H1 (cell line): Measurements from ENCODE around the gene NUTM1. TPM values are rescaled to one million over a fixed set of nuclear protein-coding genes. Genes with fewer than 3 reads are reported as not detected.

Experiments used
- CTCF ChIA-PET: fragments of 300-600 bp; sonication (Branson Sonifier 250); formaldehyde crosslinking; loops from one replicate; lab custom pipeline; 2021; ENCODE audit not compliant: partially characterized antibody; lab: Charles Lee
- POLR2A ChIA-PET: fragments of 300-600 bp; sonication (Branson Sonifier 250); formaldehyde crosslinking; loops from one replicate; lab custom pipeline; 2021; ENCODE audit warnings: inconsistent platforms; ENCODE audit not compliant: partially characterized antibody; lab: Charles Lee
- DNase-seq, 2 experiments: peaks; one replicate each; pipeline versions ENCODE4 v3.0.0 to v3.0.0-alpha.2; 2010 to 2022; ENCODE audit warnings: low spot score in 2 of 2, low read depth in 1 of 2, mixed read lengths in 1 of 2
- FAIRE-seq: peaks from 2 replicates; lab custom pipeline; 2011; peaks lifted over from hg19 to GRCh38; lab: Jason Lieb, UNC
- H2AFZ ChIP-seq: 2 replicates; pipeline ENCODE4 v1.8.1; 2012; ENCODE audit warnings: low read length, inconsistent platforms
- H2AK5ac ChIP-seq: 2 replicates; pipeline ENCODE4 v1.6.1; 2013; ENCODE audit warnings: low read depth, low read length
- H2BK120ac ChIP-seq: replicated peaks from 2 replicates; pipeline ENCODE3; 2013; ENCODE audit warnings: low read depth, low read length, inconsistent platforms
- H2BK12ac ChIP-seq: 2 replicates; pipeline ENCODE4 v1.6.1; 2013; ENCODE audit warnings: low read depth, low read length
- H2BK15ac ChIP-seq: 2 replicates; pipeline ENCODE4 v1.6.1; 2013; ENCODE audit warnings: low read length
- H2BK20ac ChIP-seq: 2 replicates; pipeline ENCODE4 v1.6.1; 2013; ENCODE audit warnings: low read length
- H2BK5ac ChIP-seq: 2 replicates; pipeline ENCODE4 v1.6.1; 2013; ENCODE audit warnings: low read depth, low read length
- H3K14ac ChIP-seq: 2 replicates; pipeline ENCODE4 v1.6.1; 2013; ENCODE audit warnings: inconsistent platforms; ENCODE audit not compliant: insufficient read length
- H3K18ac ChIP-seq: 2 replicates; pipeline ENCODE4 v1.6.1; 2013; ENCODE audit warnings: low read length; ENCODE audit errors: extremely low read depth
- H3K23ac ChIP-seq: 2 replicates; pipeline ENCODE4 v1.6.1; 2013; ENCODE audit warnings: inconsistent platforms; ENCODE audit not compliant: insufficient read length
- H3K23me2 ChIP-seq: 2 replicates; pipeline ENCODE4 v1.6.1; 2013; ENCODE audit warnings: low read depth, low read length
- H3K27ac ChIP-seq: 2 replicates; pipeline ENCODE4 v1.6.1; 2011; ENCODE audit warnings: low read depth, low read length, inconsistent platforms
- H3K27me3 ChIP-seq, 4 experiments: replicated peaks in 1 of 4; 1 replicate in 1 of 4; 2 replicates in 3 of 4; pipeline versions ENCODE4 v1.6.1 to v1.8.1; 2011 to 2013; ENCODE audit warnings: low read length in 3 of 4, mild to moderate bottlenecking in 3 of 4, inconsistent platforms in 2 of 4, mixed read lengths in 2 of 4, moderate library complexity in 1 of 4; ENCODE audit not compliant: control insufficient read depth in 3 of 4, insufficient read depth in 3 of 4; ENCODE audit errors: extremely low read depth in 1 of 4
- H3K36me3 ChIP-seq, 4 experiments: 2 replicates each; pipeline versions ENCODE4 v1.6.1 to v1.8.1; 2011 to 2013; ENCODE audit warnings: mild to moderate bottlenecking in 4 of 4, low read length in 3 of 4, moderate library complexity in 2 of 4, control low read depth in 1 of 4, inconsistent platforms in 1 of 4; ENCODE audit not compliant: insufficient read depth in 4 of 4, control insufficient read depth in 2 of 4
- H3K4ac ChIP-seq: replicated peaks from 2 replicates; pipeline ENCODE3; 2013; ENCODE audit warnings: low read length, low read depth, mixed read lengths, inconsistent platforms; ENCODE audit not compliant: insufficient read length
- H3K4me1 ChIP-seq, 4 experiments: replicated peaks in 1 of 4; 1 replicate in 1 of 4; 2 replicates in 3 of 4; pipeline versions ENCODE4 v1.6.1 to v1.8.1; 2011 to 2013; ENCODE audit warnings: low read length in 3 of 4, inconsistent platforms in 2 of 4, mixed read lengths in 1 of 4; ENCODE audit not compliant: insufficient read depth in 4 of 4, control insufficient read depth in 3 of 4
- H3K4me2 ChIP-seq, 2 experiments: 2 replicates each; pipeline versions ENCODE4 v1.6.1 to v1.8.1; 2011 to 2013; ENCODE audit warnings: low read depth in 2 of 2, low read length in 2 of 2, control low read depth in 1 of 2, inconsistent platforms in 1 of 2, mild to moderate bottlenecking in 1 of 2; ENCODE audit not compliant: insufficient read depth in 1 of 2
- H3K4me3 ChIP-seq, 4 experiments: fragments of 200-600, 300-600 bp in 1 of 4; sonication (generic), shearing (Covaris generic), sonication (Bioruptor Twin) in 1 of 4; 2 replicates each; pipeline versions ENCODE4 v1.5.1 to v1.8.1; 2011 to 2016; ENCODE audit warnings: low read length in 4 of 4, low read depth in 3 of 4, control low read depth in 2 of 4, inconsistent platforms in 2 of 4, mild to moderate bottlenecking in 2 of 4, mixed read lengths in 1 of 4, moderate library complexity in 1 of 4; ENCODE audit not compliant: insufficient read depth in 2 of 4; ENCODE audit errors: extremely low read depth in 1 of 4
- H3K56ac ChIP-seq: replicated peaks from 2 replicates; pipeline ENCODE3; 2013; ENCODE audit warnings: low read depth, mild to moderate bottlenecking, mixed read lengths, low read length, inconsistent platforms; ENCODE audit not compliant: insufficient read length
- H3K79me1 ChIP-seq: 2 replicates; pipeline ENCODE4 v1.6.1; 2013; ENCODE audit warnings: low read depth, low read length, control low read depth
- H3K79me2 ChIP-seq, 2 experiments: 2 replicates each; pipeline versions ENCODE4 v1.6.1 to v1.8.1; 2012 to 2013; ENCODE audit warnings: low read length in 2 of 2, mild to moderate bottlenecking in 2 of 2, inconsistent platforms in 1 of 2; ENCODE audit not compliant: insufficient read depth in 2 of 2, control insufficient read depth in 1 of 2
- H3K9ac ChIP-seq, 4 experiments: replicated peaks in 1 of 4; 1 replicate in 1 of 4; 2 replicates in 3 of 4; pipeline versions ENCODE4 v1.6.1 to v1.8.1; 2011 to 2013; ENCODE audit warnings: low read depth in 3 of 4, low read length in 3 of 4, control low read depth in 2 of 4, mild to moderate bottlenecking in 2 of 4, moderate library complexity in 2 of 4, inconsistent platforms in 1 of 4; ENCODE audit errors: extremely low read depth in 1 of 4
- H3K9me3 ChIP-seq, 2 experiments: 2 replicates each; pipeline versions ENCODE4 v1.6.1 to v1.8.1; 2012 to 2013; ENCODE audit warnings: mild to moderate bottlenecking in 2 of 2, moderate library complexity in 2 of 2, control low read depth in 1 of 2, inconsistent platforms in 1 of 2, low read depth in 1 of 2, low read length in 1 of 2, mixed read lengths in 1 of 2; ENCODE audit not compliant: insufficient read depth in 2 of 2
- H4K20me1 ChIP-seq, 2 experiments: replicated peaks in 1 of 2; 2 replicates each; pipeline versions ENCODE3 to v1.8.1; 2011 to 2013; ENCODE audit warnings: inconsistent platforms in 2 of 2, low read length in 2 of 2, mild to moderate bottlenecking in 1 of 2; ENCODE audit not compliant: insufficient read depth in 2 of 2, control insufficient read depth in 1 of 2
- H4K5ac ChIP-seq: 2 replicates; pipeline ENCODE4 v1.6.1; 2013; ENCODE audit warnings: low read length, low read depth, mixed read lengths, inconsistent platforms; ENCODE audit not compliant: insufficient read length
- H4K8ac ChIP-seq: 2 replicates; pipeline ENCODE4 v1.8.0; 2013; ENCODE audit warnings: mild to moderate bottlenecking, moderate library complexity, low read length, inconsistent platforms; ENCODE audit not compliant: insufficient read depth; ENCODE audit errors: extremely low read depth
- H4K91ac ChIP-seq: replicated peaks from 2 replicates; pipeline ENCODE3; 2013; ENCODE audit warnings: low read length, mixed read lengths, inconsistent platforms; ENCODE audit not compliant: insufficient read length
- ASH2L ChIP-seq: fragments of 200-600, 300-600 bp; sonication (generic); IDR thresholded peaks from one replicate; pipeline ENCODE4 v1.7.1; 2017; ENCODE audit warnings: low read length
- CHD1 ChIP-seq: IDR thresholded peaks from 2 replicates; pipeline ENCODE4 v1.6.1; 2012; ENCODE audit warnings: low read depth, low read length, improper control_type of control experiment
- EGR1 ChIP-seq: IDR thresholded peaks from 2 replicates; pipeline ENCODE4 v1.6.1; 2011; ENCODE audit warnings: low read depth, low read length, borderline replicate concordance
- RAD21 ChIP-seq, 2 experiments: IDR thresholded peaks in 1 of 2; conservative IDR thresholded peaks in 1 of 2; 2 replicates each; pipeline ENCODE4 v1.6.1; 2011; ENCODE audit warnings: low read depth in 2 of 2, low read length in 2 of 2, improper control_type of control experiment in 1 of 2, inconsistent platforms in 1 of 2, mild to moderate bottlenecking in 1 of 2, moderate library complexity in 1 of 2
- SAP30 ChIP-seq: fragments of 300-600 bp; sonication (generic); IDR thresholded peaks from 2 replicates; pipeline ENCODE4 v1.7.1; 2012; ENCODE audit warnings: low read length, moderate library complexity, mild to moderate bottlenecking, inconsistent platforms; ENCODE audit not compliant: insufficient read depth, insufficient replicate concordance
- SP2 ChIP-seq: IDR thresholded peaks from 2 replicates; pipeline ENCODE4 v1.6.1; 2012; ENCODE audit warnings: mild to moderate bottlenecking, low read length, inconsistent platforms
- TBP ChIP-seq: IDR thresholded peaks from 2 replicates; pipeline ENCODE4 v1.6.1; 2011; ENCODE audit warnings: low read depth, low read length, improper control_type of control experiment
- WGBS, 2 experiments: shearing (Covaris generic) in 1 of 2; methylation state at CpG; one replicate each; pipeline versions ENCODE4 v1.1.6 to v1.1.7; 2013 to 2015; ENCODE audit warnings: low lambda C conversion rate in 2 of 2, mixed read lengths in 2 of 2, inconsistent platforms in 1 of 2, low coverage in 1 of 2, missing lambda C conversion rate in 1 of 2; ENCODE audit not compliant: insufficient replicate concordance in 2 of 2, insufficient coverage in 1 of 2, insufficient read length in 1 of 2; ENCODE audit errors: extremely low coverage in 1 of 2, missing lambda C conversion rate in 1 of 2; 5-methylcytosine and 5-hydroxymethylcytosine counted together
- polyA plus RNA-seq, 7 experiments: library from polyadenylated mRNA; depleted of rRNA in 3 of 7; stranded (reverse) in 5 of 7; unstranded in 2 of 7; fragments of >200 nt in 5 of 7; fragments of 200-250 nt in 2 of 7; gene quantifications; 1 replicate in 5 of 7; 2 replicates in 1 of 7; 4 replicates in 1 of 7; pipeline versions ENCODE4 v1.2.1 to v1.2.3, GENCODE V29; 2011 to 2013; ENCODE audit warnings: missing spikeins in 2 of 7, mixed read lengths in 2 of 7
- total RNA-seq: library from RNA; stranded (reverse); fragmentation: NEBNext Ultra II Directional; extraction: Animal tissue kit (Norgen Biotek cat#: 25700); gene quantifications from 2 replicates; pipeline ENCODE4 v1.2.1, GENCODE V29; 2021
- TF ChIP-seq, protein P1 (sequence below), 3 experiments: IDR thresholded peaks; 1 replicate in 2 of 3; 2 replicates in 1 of 3; pipeline versions ENCODE4 v1.5.1 to v1.6.1; 2011; ENCODE audit warnings: low read length in 3 of 3, mild to moderate bottlenecking in 3 of 3, inconsistent platforms in 2 of 3, low read depth in 1 of 3, moderate library complexity in 1 of 3; ENCODE audit not compliant: insufficient read depth in 1 of 3; ENCODE audit errors: control extremely low read depth in 1 of 3
- TF ChIP-seq, protein P2 (sequence below): IDR thresholded peaks from 2 replicates; pipeline ENCODE4 v1.6.1; 2012; ENCODE audit warnings: inconsistent platforms

NUTM1 gene
- total and polyA plus RNA-seq, 2 of the 8 experiments (the other 6 are each of a cell fraction or from before 2014, with no cell fraction given), result 0.39 to 0.60 TPM

DNA sequence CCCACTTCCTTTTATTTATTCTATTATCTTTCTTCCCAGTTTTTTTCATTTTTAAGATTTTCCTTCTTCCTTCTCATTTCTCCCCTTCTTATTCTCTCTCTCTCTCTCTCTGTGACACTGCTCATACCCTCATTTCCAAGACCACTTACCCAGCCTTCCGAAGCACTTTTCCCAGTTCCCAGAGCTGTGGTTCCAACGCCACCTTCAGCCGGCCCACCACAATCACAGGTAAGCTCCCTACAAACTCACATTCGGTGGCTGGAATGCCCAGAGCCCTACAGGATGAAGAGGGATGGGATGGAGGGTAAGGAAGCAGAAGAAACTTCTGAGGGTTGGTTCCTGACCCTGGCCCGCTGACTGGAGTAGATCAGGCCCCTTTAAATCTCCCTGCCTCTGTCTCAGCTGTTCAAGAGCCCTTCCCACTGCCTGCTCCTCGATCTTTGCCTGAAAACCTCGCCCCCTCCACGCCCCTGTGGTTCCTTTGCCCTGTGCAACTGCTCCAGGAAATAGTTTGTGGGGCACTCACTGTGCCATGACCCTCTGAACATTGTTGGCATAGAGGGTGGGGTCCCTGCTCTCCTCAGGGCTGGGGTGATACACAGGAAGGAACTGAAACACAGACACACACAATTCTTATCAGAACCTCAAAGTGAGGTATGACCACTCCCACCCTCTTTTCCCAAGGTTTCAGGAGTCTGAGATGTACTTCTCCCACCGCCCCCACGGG lies 19.1 kb downstream of the NUTM1 start:
- FAIRE-seq (no peak), DNase-seq (no peak)
- Histone ChIP-seq H3K23me2 (no peaks in the 10 kb centered on the region; the same call in 1 of the 2 replicates), H3K79me1 (peaks cover 14% of the 10 kb centered on the region), H3K4ac (no peak overlapping the region), H4K20me1 (peaks cover 8 to 10% of the 10 kb centered on the region in 2 experiments), H3K9ac (no peak overlapping the region), H3K18ac (no peak overlapping the region), H4K5ac (no peak overlapping the region), H3K14ac (no peak overlapping the region), H3K79me2 (peaks cover 4 to 21% of the 10 kb centered on the region in 2 experiments; a peak in 3 of 4 replicates), H3K56ac (no peak overlapping the region), H2AFZ (no peak overlapping the region), H2BK15ac (no peak overlapping the region), H3K4me1 (peaks cover 5 to 12% (median 7%) of the 10 kb centered on the region in 4 experiments), H3K4me3 (no peak overlapping the region), H3K36me3 (peaks cover 7 to 39% (median 28%) of the 10 kb centered on the region in 4 experiments), H2BK20ac (no peak overlapping the region), H3K27me3 (no peaks in the 10 kb centered on the region), H2BK120ac (no peak overlapping the region), H3K27ac (no peak overlapping the region), H2BK5ac (no peak overlapping the region), H4K8ac (no peak overlapping the region), H4K91ac (no peak overlapping the region), H3K9me3 (no peaks in the 10 kb centered on the region), H2AK5ac (no peak overlapping the region), H3K4me2 (no peak overlapping the region), H3K23ac (no peak overlapping the region), H2BK12ac (no peak overlapping the region)
- CTCF ChIA-PET, result interaction anchor here (0.5 to 3.3 kb wide), 5 partner anchors 9 to 288 kb away, joined by 3 to 34 read pairs (median 5); partner anchors contain the start of genes NOP10 and NUTM1
- WGBS, 2 experiments, result 85% methylated on average over 10 of the region's 10 CpGs; no CpG with 5 or more reads in 1 of the 2 experiments
- TF ChIP-seq EGR1, result no peak
- no peak for TF ChIP-seq CHD1
- peak; percentile 58 for TF ChIP-seq RAD21 (IDR thresholded peaks at IDR 0.05 in 1 of 2, conservative IDR thresholded peaks at IDR 0.05 in 1 of 2; ENCODE audit: low read depth in 2 of 2, low read length in 2 of 2)
- TF ChIP-seq TBP, result no peak
- TF ChIP-seq, protein P1, sequence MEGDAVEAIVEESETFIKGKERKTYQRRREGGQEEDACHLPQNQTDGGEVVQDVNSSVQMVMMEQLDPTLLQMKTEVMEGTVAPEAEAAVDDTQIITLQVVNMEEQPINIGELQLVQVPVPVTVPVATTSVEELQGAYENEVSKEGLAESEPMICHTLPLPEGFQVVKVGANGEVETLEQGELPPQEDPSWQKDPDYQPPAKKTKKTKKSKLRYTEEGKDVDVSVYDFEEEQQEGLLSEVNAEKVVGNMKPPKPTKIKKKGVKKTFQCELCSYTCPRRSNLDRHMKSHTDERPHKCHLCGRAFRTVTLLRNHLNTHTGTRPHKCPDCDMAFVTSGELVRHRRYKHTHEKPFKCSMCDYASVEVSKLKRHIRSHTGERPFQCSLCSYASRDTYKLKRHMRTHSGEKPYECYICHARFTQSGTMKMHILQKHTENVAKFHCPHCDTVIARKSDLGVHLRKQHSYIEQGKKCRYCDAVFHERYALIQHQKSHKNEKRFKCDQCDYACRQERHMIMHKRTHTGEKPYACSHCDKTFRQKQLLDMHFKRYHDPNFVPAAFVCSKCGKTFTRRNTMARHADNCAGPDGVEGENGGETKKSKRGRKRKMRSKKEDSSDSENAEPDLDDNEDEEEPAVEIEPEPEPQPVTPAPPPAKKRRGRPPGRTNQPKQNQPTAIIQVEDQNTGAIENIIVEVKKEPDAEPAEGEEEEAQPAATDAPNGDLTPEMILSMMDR (IDR thresholded peaks at IDR 0.05; ENCODE audit: control extremely low read depth in 1 of 3, insufficient read depth in 1 of 3, low read depth in 1 of 3, low read length in 3 of 3), result peak; percentile 15 to 30 (median 23); a peak in 3 of 4 replicates
- no peak for TF ChIP-seq ASH2L
- TF ChIP-seq SP2, result no peak
- TF ChIP-seq, protein P2, sequence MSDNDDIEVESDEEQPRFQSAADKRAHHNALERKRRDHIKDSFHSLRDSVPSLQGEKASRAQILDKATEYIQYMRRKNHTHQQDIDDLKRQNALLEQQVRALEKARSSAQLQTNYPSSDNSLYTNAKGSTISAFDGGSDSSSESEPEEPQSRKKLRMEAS, result no peak
- TF ChIP-seq SAP30, result no peak
- POLR2A ChIA-PET, result no interaction called here
